SK-N-SH treated with all-trans-retinoic acid at 6 μM for 48 hours (cell line): ENCODE measurements around the gene SOCS3.

Experiments
- CSRNP3 ChIP-seq: fragments of 250-450 bp; sonication (Bioruptor Pico); IDR thresholded peaks from 2 replicates; pipeline ENCODE4 v1.5.1; 2021; ENCODE audit warnings: mild to moderate bottlenecking, moderate library complexity
- ESRRG ChIP-seq: fragments of 250-450 bp; sonication (Bioruptor Pico); IDR thresholded peaks from 2 replicates; pipeline ENCODE4 v1.6.1; 2021; ENCODE audit warnings: mild to moderate bottlenecking
- POU6F1 ChIP-seq: fragments of 250-450 bp; sonication (Bioruptor Pico); IDR thresholded peaks from 2 replicates; pipeline ENCODE4 v1.8.0; 2021; ENCODE audit warnings: low read depth, mild to moderate bottlenecking, moderate library complexity, borderline replicate concordance
- ZFP3 ChIP-seq: fragments of 250-450 bp; sonication (Bioruptor Pico); IDR thresholded peaks from 2 replicates; pipeline ENCODE4 v1.5.0; 2020; ENCODE audit warnings: mild to moderate bottlenecking, moderate library complexity

- TF ChIP-seq ESRRG (CRISPR knock-in tag) (no peak), CSRNP3 (no peak), POU6F1 (CRISPR knock-in tag) (no peak), ZFP3 (CRISPR knock-in tag) (peak; percentile 10; the same call in 1 of the 2 replicates)
Observed at GRCh38 chr17:78378225-78379130, 18.6 kb upstream of the SOCS3 start, which contains the start of gene PGS1.
